Spleen (tissue), 11 donors: Measurements from ENCODE around the gene SLC22A3. TPM values are rescaled to one million over a fixed set of nuclear protein-coding genes. Genes with fewer than 3 reads are reported as not detected.

Experiments
- DNase-seq: peaks from one replicate; pipeline ENCODE4 v3.0.0-alpha.2; 2020
- H3K27ac ChIP-seq, 8 donors: fragments of 200-600 bp; sonication (generic) in 7 of 8; 1 replicate in 4 of 8; 2 replicates in 4 of 8; pipeline versions ENCODE4 v1.5.0 to v1.8.0; 2016 to 2021; ENCODE audit warnings: inconsistent platforms in 4 of 8, mild to moderate bottlenecking in 4 of 8, moderate library complexity in 1 of 8
- H3K27me3 ChIP-seq, 7 donors: fragments of 200-600 bp; sonication (generic) in 6 of 7; replicated peaks in 1 of 7; 1 replicate in 4 of 7; 2 replicates in 3 of 7; pipeline versions ENCODE4 v1.5.0 to v1.8.0; 2016 to 2021; ENCODE audit warnings: inconsistent platforms in 3 of 7, mild to moderate bottlenecking in 1 of 7
- H3K36me3 ChIP-seq, 6 donors: fragments of 200-600 bp; sonication (generic) in 5 of 6; 1 replicate in 4 of 6; 2 replicates in 2 of 6; pipeline versions ENCODE4 v1.5.0 to v1.8.0; 2016 to 2021; ENCODE audit warnings: inconsistent platforms in 2 of 6
- H3K4me1 ChIP-seq, 6 donors: fragments of 200-600 bp; sonication (generic) in 5 of 6; 1 replicate in 3 of 6; 2 replicates in 3 of 6; pipeline versions ENCODE4 v1.5.0 to v1.8.0; 2016 to 2021; ENCODE audit warnings: inconsistent platforms in 3 of 6
- H3K4me3 ChIP-seq, 8 donors: fragments of 200-600 bp; sonication (generic) in 7 of 8; 1 replicate in 4 of 8; 2 replicates in 4 of 8; pipeline versions ENCODE4 v1.5.0 to v1.8.0; 2016 to 2021; ENCODE audit warnings: inconsistent platforms in 4 of 8, mild to moderate bottlenecking in 4 of 8, moderate library complexity in 2 of 8
- H3K9me3 ChIP-seq, 8 donors: fragments of 200-600 bp; sonication (generic) in 7 of 8; 1 replicate in 4 of 8; 2 replicates in 4 of 8; pipeline versions ENCODE4 v1.5.0 to v1.8.0; 2016 to 2021; ENCODE audit warnings: inconsistent platforms in 4 of 8
- POLR2A ChIP-seq, 3 donors: fragments of 450-650 bp; IDR thresholded peaks; one replicate each; pipeline ENCODE4 v1.5.1; 2017; ENCODE audit warnings: antibody characterized with exemption in 3 of 3, mild to moderate bottlenecking in 1 of 3
- POLR2AphosphoS5 ChIP-seq, 3 donors: sonication (generic); formaldehyde crosslinking; IDR thresholded peaks; one replicate each; pipeline ENCODE4 v1.5.1; 2017; ENCODE audit warnings: antibody characterized with exemption in 3 of 3
- WGBS, 5 donors: extraction: QIAGEN DNeasy Blood & Tissue Kit in 3 of 5; methylation state at CpG; one replicate each; pipeline versions ENCODE4 v1.1.5 to v1.1.7; 2013 to 2018; 5-methylcytosine and 5-hydroxymethylcytosine counted together
- intact Hi-C: fragments of 100-400 bp; cut with DNase I; formaldehyde crosslinking; loops from one replicate; pipeline ENCODE4 v1.15.0; 2023; ENCODE audit warnings: low total_unique reads
- polyA plus RNA-seq, 3 donors: library from polyadenylated mRNA; stranded (reverse); fragments of 200-250 nt; gene quantifications; one replicate each; pipeline ENCODE4 v1.2.1, GENCODE V29; 2013
- total RNA-seq, 7 donors: library from RNA; depleted of rRNA in 3 of 7; stranded (reverse); fragments of >200 nt in 3 of 7; fragmentation: NEBNext Ultra II Directional in 4 of 7; extraction: Animal tissue kit (Norgen Biotek cat#: 25700) in 4 of 7; gene quantifications; one replicate each; pipeline versions ENCODE4 v1.1.0 to v1.2.1, GENCODE V29; 2016 to 2021
- TF ChIP-seq, protein P1 (sequence below), 11 experiments: fragments of 200-600 bp in 7 of 11; fragments of 450-650 bp in 4 of 11; sonication (generic) in 4 of 11; IDR thresholded peaks in 8 of 11; conservative IDR thresholded peaks in 3 of 11; 1 replicate in 7 of 11; 2 replicates in 4 of 11; pipeline versions ENCODE4 v1.4.0 to v1.8.0; 2016 to 2021; ENCODE audit warnings: antibody characterized with exemption in 11 of 11, inconsistent platforms in 4 of 11, mild to moderate bottlenecking in 1 of 11
- donor health status: healthy with polysubstance abuse.
- donor health status: DM: no; HTN: no; CAD: no; lungs with moderate emphysema.
- donor health status: DM: no; HTN: no; CAD: no.
- donor health status: Bipolar disorder and iron deficiency.
- donor health status: healthy.
- donor health status: DM: no; HTN: no; CAD: no.
- donor health status: DM: yes; HTN: yes; CAD: no.

The SLC22A3 gene
- total and polyA plus RNA-seq, 10 donors = 0.70 to 2.2 (median 1.7) TPM

DNA sequence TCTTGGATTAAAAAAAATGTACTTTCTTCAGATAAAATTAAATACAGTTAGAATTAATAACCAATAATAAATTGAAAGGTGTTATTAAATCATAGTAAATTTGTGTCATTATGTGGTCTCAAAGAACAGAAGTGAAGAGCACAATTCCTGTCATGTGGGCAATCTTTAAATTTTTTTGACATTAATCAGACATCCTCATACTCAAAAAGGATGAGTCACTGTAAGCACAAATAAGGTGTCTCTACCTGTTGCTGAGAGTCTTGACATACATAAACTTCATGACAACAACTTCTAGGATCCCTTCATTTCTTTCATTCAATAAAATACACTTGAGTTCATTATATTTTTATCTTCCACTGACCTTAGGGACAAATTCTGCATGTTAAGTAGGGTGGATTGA is 76.1 kb downstream of the SLC22A3 start:
- TF ChIP-seq POLR2AphosphoS5 (IDR thresholded peaks at IDR 0.05) (no peak), POLR2A (IDR thresholded peaks at IDR 0.05) (no peak)
- TF ChIP-seq, protein P1, sequence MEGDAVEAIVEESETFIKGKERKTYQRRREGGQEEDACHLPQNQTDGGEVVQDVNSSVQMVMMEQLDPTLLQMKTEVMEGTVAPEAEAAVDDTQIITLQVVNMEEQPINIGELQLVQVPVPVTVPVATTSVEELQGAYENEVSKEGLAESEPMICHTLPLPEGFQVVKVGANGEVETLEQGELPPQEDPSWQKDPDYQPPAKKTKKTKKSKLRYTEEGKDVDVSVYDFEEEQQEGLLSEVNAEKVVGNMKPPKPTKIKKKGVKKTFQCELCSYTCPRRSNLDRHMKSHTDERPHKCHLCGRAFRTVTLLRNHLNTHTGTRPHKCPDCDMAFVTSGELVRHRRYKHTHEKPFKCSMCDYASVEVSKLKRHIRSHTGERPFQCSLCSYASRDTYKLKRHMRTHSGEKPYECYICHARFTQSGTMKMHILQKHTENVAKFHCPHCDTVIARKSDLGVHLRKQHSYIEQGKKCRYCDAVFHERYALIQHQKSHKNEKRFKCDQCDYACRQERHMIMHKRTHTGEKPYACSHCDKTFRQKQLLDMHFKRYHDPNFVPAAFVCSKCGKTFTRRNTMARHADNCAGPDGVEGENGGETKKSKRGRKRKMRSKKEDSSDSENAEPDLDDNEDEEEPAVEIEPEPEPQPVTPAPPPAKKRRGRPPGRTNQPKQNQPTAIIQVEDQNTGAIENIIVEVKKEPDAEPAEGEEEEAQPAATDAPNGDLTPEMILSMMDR (IDR thresholded peaks at IDR 0.05 in 8 of 11, conservative IDR thresholded peaks at IDR 0.05 in 3 of 11) = no peak
- Histone ChIP-seq H3K36me3 (no peaks in the 10 kb centered on the region), H3K4me3 (no peak overlapping the region), H3K9me3 (no peaks in the 10 kb centered on the region), H3K27ac (no peak overlapping the region), H3K27me3 (peaks cover 0 to 29% (median 0%) of the 10 kb centered on the region in 7 donors), H3K4me1 (peaks cover 0 to 5% (median 0%) of the 10 kb centered on the region in 6 donors)
- DNase-seq = no peak
- intact Hi-C loops = no loop called here

DNA sequence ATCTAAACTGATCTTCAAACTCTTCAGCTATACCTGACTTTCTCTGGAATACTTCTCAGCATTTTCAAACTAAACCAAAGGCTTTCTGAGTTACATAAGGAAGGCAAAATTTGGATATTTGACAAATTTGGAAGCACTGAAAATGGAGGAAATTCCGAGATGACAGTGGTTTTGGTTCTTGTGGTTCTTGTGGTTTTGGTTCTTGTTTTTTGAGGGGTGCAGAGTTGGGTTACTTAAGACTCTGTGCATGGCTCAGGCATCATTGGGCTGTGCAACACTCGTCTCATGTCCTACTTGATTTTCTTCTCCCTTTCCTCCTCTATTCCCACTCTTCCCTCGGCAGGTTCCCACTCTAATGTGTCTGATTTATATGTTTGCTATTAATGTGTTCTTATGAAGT is 78.0 kb downstream of the SLC22A3 start:
- Histone ChIP-seq H3K4me3 (no peak overlapping the region), H3K9me3 (no peaks in the 10 kb centered on the region), H3K27me3 (peaks cover 0 to 35% (median 0%) of the 10 kb centered on the region in 7 donors), H3K27ac (no peak overlapping the region), H3K4me1 (peaks cover 0 to 5% (median 0%) of the 10 kb centered on the region in 6 donors), H3K36me3 (no peaks in the 10 kb centered on the region)
- intact Hi-C loops = no loop called here
- DNase-seq = no peak
- 34 to 50% (median 42%) methylated on average over 3 of the region's 3 CpGs for WGBS, 5 donors
- TF ChIP-seq, protein P1 (IDR thresholded peaks at IDR 0.05 in 8 of 11, conservative IDR thresholded peaks at IDR 0.05 in 3 of 11) = no peak
- no peak for TF ChIP-seq POLR2AphosphoS5 (IDR thresholded peaks at IDR 0.05)
- no peak for TF ChIP-seq POLR2A (IDR thresholded peaks at IDR 0.05)

DNA sequence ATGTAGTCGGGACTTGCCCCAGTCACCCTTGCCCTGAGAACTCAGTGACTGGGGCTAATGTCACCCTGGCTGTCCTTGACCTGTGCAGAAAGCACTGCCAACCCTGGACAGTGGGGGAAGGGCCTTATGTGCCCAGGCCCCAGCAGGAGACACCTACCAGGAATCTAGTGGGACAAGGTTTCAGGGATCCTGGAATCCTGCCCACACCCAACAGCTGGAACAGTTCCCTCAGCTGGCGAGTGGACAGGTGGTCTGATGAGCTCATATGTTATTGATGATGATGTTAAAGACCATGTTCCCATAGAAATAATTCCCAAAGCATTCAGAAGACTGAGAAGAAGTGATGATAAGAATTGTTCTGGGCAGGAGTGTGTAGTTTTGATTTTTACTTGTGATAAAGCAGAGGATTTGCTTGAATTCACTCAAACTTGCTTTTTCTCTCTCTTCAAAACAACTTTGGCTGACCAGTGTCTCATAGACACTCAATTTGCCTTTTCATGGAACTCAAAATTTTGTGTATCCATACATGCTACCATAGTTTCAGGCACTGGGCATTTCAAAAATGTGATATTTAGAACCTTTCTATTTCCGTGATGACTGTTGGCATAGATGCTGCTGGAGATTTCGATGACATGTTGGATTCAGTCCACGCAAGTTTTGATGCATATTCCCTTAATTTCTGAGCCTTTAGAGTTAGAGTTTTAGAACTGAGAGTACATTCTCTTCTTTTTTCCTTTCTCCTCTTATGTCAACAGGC is 79.3 kb downstream of the SLC22A3 start:
- Histone ChIP-seq H3K27ac (peak overlapping the region in 3 of 8 donors; percentile 8 to 39 (median 21)), H3K36me3 (no peaks in the 10 kb centered on the region), H3K4me3 (no peak overlapping the region), H3K9me3 (no peaks in the 10 kb centered on the region), H3K27me3 (peaks cover 0 to 36% (median 0%) of the 10 kb centered on the region in 7 donors), H3K4me1 (peaks cover 0 to 5% (median 0%) of the 10 kb centered on the region in 6 donors)
- intact Hi-C loops = no loop called here
- WGBS, 5 donors = 72 to 88% (median 81%) methylated on average over 5 of the region's 5 CpGs
- TF ChIP-seq POLR2A (IDR thresholded peaks at IDR 0.05) = no peak
- TF ChIP-seq, protein P1 (IDR thresholded peaks at IDR 0.05 in 8 of 11, conservative IDR thresholded peaks at IDR 0.05 in 3 of 11) = no peak
- TF ChIP-seq POLR2AphosphoS5 (IDR thresholded peaks at IDR 0.05) = no peak
- no peak for DNase-seq

DNA sequence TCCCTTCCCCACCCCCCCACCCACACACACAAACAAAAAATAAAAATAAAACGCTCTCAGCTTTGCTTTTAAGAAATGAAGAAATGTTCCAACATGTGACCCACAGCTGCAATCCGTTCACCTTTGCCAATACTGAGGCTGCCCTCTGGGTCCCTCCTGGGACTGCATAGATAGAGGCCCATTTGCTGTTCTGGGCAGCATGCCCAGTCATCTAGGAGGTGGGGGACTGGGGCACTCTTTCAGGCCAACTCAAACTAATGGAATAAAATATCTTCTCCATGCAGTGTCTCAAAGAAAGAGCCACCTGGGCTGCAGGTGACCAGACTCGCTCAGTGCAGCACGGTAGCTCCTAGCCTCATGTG is 79.9 kb downstream of the SLC22A3 start:
- no peak overlapping the region for H3K27ac ChIP-seq
- no peaks in the 10 kb centered on the region for H3K36me3 ChIP-seq
- intact Hi-C loops = no loop called here
- no peaks in the 10 kb centered on the region for H3K9me3 ChIP-seq
- TF ChIP-seq, protein P1 (IDR thresholded peaks at IDR 0.05 in 8 of 11, conservative IDR thresholded peaks at IDR 0.05 in 3 of 11) = no peak
- no peak for TF ChIP-seq POLR2AphosphoS5 (IDR thresholded peaks at IDR 0.05)
- TF ChIP-seq POLR2A (IDR thresholded peaks at IDR 0.05) = no peak
- peaks cover 0 to 36% (median 0%) of the 10 kb centered on the region in 7 donors for H3K27me3 ChIP-seq
- 67 to 79% (median 77%) methylated on average over 4 of the region's 4 CpGs for WGBS, 5 donors
- H3K4me1 ChIP-seq = peaks cover 0 to 5% (median 0%) of the 10 kb centered on the region in 6 donors
- no peak overlapping the region for H3K4me3 ChIP-seq
- DNase-seq = no peak
